NAMALWA (cell line): Measurements from ENCODE around the gene LBHD1.
"Not testable (repeated sequence)": the region's sequence is repeated elsewhere in the genome, so short reads cannot be mapped to it uniquely, and the experiment has no call there.

Experiments
- DNase-seq: peaks from one replicate; pipeline ENCODE4 v3.0.0-alpha.2; 2015; ENCODE audit warnings: low spot score

The LBHD1 gene

DNA sequence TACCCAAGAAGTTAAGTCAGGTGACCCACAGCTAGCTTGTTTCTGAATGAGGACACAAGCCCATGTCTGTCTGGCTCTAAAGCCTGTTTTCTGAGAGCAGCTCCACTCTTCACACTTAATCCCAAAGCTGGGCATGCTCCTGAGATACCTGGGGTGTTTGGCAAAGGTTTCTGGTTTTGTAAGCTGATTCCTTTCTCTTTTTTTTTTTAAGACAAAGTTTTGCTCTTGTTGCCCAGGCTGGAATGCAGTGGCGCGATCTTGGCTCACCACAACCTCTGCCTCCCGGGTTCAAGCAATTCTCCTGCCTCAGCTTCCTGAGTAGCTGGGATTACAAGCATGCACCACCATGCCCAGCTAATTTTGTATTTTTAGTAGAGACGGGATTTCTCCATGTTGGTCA, 21.6 kb upstream of the LBHD1 start:
- not testable (repeated sequence) for DNase-seq

DNA sequence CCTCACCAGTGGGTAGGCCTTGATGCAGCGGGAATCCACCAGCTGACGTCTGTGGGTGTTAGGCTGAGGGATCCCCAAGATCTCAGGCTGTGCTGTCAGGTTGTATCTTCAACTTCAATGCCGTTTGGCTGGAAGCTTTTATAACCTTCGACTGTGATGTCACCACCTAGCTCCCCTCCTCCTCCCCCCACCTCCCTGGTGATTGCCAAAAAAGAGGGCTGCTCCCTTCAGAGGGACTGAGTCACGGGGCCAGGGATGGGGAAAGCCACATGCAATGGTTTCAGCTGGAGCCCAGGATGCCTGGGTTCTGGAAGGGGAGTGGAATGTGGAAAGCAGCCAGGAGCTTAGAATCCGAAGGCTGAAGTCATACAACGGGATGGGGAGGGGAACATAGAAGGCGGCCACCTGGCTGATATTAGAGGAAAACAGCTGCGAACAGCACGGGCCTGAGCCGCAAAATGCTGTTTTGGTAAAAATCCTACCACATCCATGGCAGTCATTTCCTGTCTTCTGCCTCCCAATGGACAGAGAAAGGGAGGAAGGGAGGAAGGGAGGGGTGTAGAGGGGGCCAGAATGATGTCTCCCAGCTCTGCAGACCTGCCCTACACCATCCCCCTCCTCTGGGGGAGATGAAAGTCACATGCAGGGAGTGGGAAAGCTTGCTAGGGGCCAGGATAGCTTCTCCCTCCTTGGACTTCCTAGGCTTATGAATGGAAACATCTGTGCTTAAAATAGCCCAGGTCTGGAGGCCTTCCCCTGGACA, 17.5 kb upstream of the LBHD1 start, which contains the start of gene LRRN4CL:
Gene LRRN4CL (minus strand): TSS at position 110 of the 763 bp plus-strand sequence. CDS start 1,022 bp downstream, outside the sequence.
- DNase-seq, result no peak

DNA sequence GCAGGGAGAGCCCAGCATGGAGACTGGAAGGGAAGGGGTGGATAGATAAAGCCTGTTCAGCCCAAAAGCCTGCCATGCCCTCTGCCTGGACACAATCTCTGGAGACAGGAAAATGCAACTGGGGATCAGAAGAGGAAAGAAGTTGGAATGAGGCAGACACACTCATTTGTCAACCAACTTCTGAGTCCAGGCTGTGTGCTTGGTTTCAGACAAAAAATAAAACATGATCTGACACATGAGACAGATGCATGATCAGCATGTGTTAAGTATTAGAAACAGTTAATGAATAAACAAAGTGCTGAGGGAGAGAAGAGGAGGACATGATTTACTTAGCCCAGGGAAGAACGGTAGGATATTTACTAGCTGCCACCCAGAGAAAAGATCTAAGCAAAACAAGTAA, 16.4 kb upstream of the LBHD1 start:
- no peak for DNase-seq

DNA sequence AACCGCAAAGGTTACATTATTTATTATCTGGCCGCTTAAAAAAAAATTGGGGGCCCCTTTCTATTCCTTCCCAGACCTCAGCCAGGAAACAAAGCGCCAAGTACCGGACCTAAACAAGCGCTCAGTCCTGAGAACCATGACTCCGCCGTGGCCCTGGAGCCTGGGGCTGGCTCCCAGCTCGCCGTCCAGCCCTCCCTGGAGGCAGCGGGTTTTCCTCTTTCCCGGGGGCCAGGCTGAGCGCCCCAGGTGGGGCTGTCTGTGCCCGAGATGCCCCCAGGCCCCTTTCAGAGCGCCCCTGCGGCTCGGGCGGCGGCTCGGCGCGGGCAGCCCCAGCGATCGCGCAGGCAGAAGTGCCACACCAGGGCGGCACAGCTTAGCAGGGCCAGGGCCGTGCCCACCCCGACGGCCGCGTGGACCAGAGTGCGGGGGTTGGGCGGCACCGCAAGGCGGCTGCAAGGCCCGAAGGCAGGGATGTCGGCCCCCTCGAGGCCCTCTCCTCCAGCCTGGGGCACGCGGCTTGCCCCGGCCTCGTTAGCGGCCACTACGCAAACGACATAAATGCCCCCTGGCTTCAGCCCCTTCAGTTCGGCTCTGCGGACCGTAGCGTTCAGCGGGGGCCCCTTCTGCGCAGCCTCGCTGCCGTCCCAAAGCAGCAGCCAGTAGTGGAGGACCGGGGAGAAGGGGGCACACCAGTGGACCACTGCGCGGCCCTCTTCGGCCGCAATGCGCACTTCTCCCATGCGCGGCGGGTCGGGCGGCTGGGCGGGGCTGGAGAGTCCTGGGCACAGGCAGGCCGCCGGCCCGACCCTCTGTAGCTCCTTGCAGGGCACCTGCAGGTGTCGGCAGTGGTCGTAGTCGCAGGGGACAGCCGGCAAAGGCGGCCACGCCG, 15.7 kb upstream of the LBHD1 start:
- no peak for DNase-seq

DNA sequence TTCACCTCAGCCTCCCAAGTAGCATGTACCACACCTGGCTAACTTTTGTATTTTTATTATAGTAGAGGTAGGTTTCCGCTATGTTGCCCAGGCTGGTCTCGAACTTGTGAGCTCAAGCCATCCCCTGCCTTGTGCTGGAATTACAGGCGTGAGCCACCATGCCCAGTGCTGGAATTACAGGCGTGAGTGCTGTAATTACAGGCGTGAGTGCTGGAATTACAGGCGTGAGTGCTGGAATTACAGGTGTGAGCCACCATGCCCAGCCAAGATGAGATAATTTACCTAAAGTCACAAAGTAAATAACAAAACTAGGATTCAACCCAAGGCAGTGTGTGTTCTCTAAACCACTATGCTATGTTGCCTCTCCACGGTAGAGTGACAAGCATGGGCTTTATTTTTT, 10.5 kb upstream of the LBHD1 start:
- DNase-seq, result no peak

DNA sequence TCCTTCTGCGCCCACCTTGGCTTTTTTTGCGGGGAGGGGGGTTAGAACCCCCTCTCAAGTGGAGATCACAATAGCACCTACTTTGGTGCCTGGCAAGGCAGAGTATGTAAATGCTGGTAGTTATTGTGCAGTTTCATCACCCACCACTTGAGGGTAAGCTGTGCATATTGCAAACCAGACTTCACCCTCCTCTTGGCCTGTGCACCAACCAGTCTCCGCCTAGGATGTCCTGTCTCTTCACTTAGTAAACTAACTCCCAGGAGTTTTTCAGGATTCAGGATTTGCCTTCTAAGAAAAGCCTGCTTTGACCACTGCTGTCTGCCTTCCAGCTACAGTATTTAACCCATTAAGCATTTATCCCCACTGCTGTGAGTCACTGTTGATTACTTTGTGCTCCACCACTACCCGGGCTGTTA, 8.8 kb upstream of the LBHD1 start:
- peak; percentile 88 for DNase-seq

DNA sequence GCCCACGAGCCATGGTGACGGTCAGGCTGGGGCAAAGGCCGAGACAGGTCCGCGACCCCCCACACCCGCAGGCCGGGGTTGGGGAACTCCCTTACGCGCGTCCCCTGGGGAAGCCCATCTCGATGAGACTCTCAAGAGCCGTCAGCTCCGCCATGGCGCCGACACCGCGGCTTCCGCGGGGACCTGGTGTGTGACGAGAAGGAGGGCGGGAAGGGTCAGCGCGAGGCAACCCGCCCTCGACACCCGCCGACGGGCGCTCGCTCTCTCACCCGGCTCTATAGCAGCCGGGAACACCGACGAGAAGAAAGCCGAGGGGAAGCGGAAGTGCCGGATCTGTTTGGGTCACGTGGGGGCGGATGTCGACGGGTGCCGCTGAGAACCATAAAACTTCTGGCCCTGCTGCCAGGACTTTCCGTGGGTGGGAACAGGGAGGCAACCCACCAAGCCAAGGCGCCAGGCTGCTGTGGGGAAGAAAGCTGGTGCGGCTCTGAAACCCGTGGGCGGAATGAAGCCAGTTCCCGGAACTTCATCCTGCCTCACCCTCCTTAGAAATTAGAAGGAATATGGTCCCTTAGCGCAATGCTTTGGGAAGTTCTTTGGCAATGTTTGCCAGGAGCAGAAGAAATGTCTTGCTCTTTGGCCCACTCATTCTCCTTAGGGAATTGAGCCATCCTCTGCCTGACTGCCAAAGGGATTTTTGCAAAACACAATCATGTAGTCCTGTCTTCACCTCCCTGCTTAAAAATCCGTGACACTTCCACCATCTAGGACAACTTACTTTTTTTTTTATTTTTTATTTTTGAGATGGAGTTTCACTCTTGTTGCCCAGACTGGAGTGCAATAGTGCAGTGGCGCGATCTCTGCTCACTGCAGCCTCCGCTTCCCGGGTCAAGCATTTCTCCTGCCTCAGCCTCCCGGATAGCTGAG, 7.0 kb upstream of the LBHD1 start, which contains the start of gene UBXN1:
Gene UBXN1 (minus strand): TSS at position 304 of the 927 bp plus-strand sequence. CDS start 150 bp downstream, at position 154.
- peak; percentile 89 for DNase-seq

DNA sequence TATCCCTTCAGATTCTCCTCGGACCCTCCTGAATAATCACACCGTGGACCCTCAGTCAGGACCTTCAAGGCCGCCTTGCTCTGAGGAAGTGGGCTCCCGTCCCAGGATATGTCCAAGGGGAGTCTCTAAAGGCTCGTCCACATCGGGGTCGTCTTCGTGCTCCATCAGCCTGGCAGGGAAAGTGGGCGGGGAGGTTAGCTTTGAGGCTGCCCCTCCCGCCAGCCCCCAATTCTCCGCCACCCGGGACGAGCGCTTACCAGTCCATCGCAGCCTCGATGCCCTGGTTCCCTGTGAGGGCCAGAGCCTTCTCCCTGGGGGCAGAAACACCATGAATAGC, 6.3 kb upstream of the LBHD1 start:
- no peak for DNase-seq

DNA sequence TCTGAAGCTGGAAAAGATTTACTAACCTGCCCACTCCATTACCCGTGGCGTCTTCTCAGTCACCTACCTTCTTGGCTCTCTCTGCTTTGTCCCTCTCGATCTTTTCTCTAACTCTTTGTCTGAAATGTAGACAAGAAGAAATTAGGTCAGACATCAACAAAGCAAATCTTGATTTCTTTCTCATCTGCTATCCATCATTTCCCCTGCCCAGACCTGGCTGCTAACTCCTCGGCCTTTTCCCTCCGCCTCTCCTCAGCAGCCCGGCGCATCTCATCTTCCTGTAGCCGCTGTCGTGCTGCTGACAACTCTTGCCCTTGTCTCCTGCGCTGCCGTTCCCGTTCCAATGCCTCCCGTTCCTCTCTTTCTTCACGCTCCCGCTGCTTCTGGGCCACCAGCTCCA, 5.6 kb upstream of the LBHD1 start:
- no peak for DNase-seq

DNA sequence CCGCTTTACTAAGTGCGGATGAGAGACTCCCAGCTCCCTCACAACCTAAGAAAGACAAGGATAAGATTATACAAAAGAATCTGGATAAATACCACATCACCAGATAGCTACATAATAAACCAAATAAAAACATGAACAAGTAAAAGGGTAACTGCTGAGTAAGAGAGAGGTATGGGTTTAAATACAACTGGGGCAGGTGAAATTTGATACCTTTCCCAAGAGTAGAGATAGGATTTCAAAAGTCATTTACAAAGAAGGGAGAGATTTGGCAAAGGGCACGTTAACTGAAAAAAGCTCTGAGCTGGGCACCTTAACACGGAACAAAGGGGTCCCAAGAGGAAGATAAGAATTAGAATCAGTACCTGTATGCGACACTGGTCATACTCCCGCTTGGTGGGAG, 5.1 kb upstream of the LBHD1 start:
- no peak for DNase-seq

DNA sequence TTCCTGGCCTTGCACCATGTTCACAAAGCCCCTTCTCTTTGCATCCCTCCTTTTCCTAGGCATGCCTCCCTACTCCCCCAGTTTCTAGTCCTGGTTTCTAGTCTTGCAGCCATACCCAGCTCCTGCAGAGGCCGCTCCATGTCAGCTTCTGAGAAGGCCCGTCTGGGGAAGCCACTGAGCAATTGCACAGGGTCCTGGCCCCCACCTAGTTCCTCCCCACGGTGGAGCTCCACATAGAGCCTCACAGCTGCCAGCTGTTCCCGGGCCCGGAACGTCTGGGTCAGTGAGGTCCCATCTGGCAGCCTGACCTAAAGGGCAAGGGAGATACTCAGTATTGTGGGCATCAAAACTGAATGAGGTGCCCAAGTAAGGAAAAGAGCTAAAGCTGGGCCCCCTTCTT, 4.6 kb upstream of the LBHD1 start:
- DNase-seq, result no peak

DNA sequence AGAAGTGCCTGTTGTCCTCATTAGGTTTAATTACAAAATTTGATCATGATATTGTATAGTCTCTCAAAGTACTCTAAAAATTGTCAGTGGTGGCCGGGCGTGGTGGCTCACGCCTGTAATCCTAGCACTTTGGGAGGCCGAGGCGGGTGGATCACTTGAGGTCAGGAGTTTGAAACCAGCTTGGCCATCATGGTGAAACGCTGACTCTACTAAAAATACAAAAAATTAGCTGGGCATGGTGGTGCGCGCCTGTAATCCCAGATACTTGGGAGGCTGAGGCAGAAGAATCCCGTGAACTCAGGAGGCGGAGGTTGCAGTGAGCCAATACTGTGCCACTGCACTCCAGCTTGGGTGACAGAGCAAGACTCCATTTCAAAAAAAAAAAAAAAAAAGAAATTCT, 3.3 kb upstream of the LBHD1 start:
- DNase-seq, result not testable (repeated sequence)

DNA sequence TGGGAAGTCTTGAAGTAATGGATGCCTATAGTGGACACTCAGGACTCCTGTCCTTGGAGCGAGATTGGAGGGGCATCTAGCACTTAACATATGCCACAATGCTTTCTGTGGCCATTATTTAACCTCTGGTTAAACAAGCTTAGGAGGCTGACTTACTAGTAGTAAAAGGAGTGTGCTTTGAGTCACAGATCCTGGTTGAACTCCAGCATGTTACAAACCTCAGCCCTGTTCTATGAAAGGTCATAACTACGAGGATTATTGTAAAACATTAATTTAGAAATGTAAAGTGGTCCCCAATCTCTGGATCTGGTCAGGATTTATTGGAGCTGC, 1.1 kb upstream of the LBHD1 start:
- DNase-seq, result no peak

DNA sequence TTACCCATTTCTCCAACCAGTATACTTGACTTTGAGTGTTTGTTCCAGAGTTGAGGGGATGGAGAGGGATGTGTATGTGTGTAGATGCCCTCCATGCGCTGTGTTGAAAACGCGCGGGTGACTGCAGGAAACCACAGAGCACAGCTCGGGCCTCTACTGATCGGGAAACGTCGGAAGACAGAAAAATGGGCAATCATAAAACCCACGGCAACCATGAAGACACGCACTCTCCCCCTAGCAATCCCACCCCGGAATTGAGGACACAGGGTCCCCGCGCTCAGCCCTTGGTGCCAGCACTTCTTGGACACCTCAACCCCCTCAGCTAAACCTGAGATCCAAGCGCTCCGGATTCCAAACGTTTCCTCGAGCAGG, 845 bp downstream of the LBHD1 start:
- no peak for DNase-seq

DNA sequence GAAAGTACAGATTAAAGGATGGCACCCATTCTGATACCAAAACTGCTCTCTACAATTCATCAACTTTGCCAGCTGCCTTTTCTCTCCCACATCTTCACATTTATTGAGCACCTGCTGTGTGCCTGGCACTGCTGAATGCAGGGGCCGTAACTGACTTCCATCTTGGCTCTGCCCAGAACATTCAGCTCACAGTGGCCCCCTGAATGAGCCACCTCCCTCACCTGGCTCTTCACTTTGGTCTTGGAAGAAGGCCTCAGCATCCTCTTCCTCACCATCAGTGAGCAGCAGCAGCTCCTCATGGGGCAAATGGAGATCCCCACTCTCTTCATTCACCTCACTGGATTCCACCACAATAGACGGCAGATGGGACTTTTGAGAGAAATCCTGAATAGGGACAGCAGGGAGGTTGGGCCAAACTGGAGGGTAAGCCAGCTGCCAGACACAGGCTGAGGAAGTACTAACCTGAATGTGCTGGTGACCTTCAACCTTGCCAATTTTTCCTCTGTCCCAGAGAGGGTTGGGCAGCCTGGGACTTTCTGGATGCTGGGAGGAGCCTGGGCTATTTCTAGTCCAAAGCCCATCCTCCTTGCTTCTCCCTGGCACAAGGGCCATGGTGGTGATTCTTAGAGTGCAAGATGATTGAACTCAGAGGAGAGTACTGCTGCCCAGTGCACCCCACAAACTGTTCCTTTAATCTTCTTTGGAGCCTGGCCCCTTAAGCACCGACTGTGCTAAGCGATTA, 2.5 kb downstream of the LBHD1 start:
- no peak for DNase-seq

DNA sequence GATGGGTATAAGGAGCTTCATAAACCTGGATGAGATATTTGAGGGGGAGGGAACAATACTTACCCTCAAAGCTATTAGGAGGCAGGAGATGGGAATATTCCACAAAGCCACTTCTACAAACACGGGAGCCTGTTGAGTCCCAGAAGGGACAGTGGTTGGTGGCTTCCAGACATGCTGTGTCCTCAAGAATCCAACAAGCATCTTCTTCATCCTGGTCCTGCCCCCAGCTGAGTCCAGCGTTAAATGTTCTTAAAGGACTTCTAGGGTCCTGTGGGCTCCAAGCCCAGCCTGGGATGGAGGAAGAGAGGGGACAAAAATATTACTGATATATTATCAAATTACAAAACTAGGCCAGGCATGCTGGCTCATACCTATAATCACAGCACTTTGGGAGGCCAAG, 4.6 kb downstream of the LBHD1 start:
- no peak for DNase-seq

DNA sequence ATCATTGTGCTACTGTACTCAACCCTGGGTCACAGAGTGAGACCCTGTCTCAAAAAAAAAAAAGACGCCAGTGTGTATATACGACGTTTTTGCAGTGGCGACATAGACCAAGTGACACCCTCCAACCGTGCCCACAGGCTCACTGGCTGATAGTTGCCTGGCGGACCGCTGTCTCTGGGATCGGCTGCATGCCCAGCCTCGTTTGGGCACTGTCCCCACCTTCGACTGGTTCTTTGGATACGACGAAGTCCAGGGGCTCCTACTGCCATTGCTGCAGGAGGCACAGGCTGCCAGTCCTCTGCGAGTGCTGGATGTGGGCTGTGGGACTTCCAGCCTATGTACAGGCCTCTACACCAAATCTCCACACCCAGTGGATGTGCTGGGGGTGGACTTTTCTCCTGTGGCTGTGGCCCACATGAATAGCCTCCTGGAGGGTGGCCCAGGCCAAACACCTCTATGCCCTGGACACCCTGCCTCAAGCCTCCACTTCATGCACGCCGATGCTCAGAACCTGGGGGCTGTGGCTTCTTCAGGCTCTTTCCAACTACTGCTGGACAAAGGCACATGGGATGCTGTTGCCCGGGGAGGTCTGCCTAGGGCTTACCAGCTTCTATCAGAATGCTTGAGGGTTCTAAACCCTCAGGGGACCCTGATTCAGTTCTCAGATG, 5.7 kb downstream of the LBHD1 start:
- no peak for DNase-seq

DNA sequence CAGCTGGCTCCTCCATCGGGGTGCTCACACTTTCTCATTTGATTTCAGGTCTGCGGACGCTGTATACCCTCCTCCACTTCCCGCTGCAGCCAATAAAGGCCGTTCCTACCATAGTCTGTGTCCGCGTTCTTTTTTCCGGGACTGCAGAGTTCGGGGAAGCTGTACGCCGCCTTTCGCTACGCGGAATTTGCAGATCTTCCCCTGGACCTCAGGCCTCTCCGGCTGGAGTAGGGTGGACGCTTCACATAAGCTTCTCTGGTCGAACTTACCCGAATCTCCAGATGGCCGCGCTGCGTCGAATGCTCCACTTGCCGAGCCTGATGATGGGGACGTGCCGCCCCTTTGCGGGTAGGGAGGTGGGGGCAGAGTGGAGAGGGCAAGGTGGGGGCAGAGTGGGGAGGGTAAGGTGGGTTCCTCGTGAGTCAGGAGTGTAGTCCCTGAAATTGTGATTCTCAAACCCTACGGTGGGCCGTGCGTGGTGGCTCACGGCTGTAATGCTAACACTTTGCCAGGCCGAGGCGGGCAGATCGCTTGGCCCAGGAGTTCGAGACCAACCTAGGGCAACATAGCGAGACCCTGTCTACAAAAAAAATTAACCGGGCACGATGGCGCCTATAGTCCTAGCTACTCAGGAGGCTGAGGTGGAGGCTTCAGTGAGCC, 6.3 kb downstream of the LBHD1 start:
- DNase-seq, result peak; percentile 58

DNA sequence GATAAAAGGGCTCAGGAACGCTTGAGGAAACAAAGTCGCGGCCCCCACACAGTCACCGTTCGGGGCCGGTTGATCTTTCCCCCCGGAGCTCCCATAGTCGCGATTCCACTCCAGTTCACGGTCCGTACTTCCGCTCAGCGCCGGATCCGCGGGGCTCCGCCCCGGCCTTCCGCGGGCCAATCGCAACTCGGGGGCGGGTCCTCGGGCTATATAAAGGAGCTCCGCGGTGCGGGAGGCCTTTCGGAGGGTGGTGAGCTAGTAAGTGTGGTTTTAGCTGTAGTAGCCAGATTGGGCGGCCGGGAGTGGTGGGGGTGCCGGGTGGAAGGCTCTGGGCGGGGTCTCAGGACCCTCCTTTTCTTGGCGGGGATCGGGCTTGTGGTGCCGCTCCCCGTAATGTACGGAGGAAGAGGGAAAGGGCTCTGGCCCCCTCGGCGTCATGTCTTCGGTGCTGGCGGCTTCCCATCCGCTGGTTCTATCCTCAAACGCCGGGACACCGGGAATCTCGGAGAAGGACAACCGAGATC, 6.9 kb downstream of the LBHD1 start, which contains the start of the genes C11orf98 and CSKMT:
Gene C11orf98 (minus strand): TSS at position 136 of the 524 bp plus-strand sequence. CDS start 41 bp downstream, at position 95.
Gene CSKMT (plus strand): TSS at position 238 of the 524 bp plus-strand sequence. CDS start 568 bp downstream, outside the sequence.
- peak; percentile 95 for DNase-seq
